ENCODE measurements around the gene GPR146.

The GPR146 gene

GRCh38 chr7:1045069-1046063 lies 1.0 kb downstream of the GPR146 start:
- FAIRE-seq (no peak), DNase-seq (ENCODE audit: insufficient read length, low spot score) (no peak)
- TF ChIP-seq POLR2AphosphoS5 (IDR thresholded peaks at IDR 0.05; ENCODE audit: low read depth, low read length) (no peak), PAX5 (IDR thresholded peaks at IDR 0.05; ENCODE audit: insufficient read depth, low read length, severe bottlenecking) (no peak), SPI1 (IDR thresholded peaks at IDR 0.05; ENCODE audit: low read depth, low read length) (no peak), TAF1 (IDR thresholded peaks at IDR 0.05; ENCODE audit: low read depth, low read length) (no peak), POU2F2 (IDR thresholded peaks at IDR 0.05; ENCODE audit: low read depth, low read length) (no peak), POLR2A (IDR thresholded peaks at IDR 0.05; ENCODE audit: low read depth, low read length) (no peak)

GRCh38 chr7:1046722-1047679 lies 2.7 kb downstream of the GPR146 start:
- FAIRE-seq: no peak
- DNase-seq (ENCODE audit: insufficient read length, low spot score): no peak

GRCh38 chr7:1049006-1049741 lies 4.8 kb downstream of the GPR146 start:
- FAIRE-seq: peak; percentile 9
- TF ChIP-seq SPI1 (IDR thresholded peaks at IDR 0.05; ENCODE audit: low read depth, low read length) (peak; percentile 34; the same call in 1 of the 2 replicates), POLR2AphosphoS5 (IDR thresholded peaks at IDR 0.05; ENCODE audit: low read depth, low read length) (no peak)
- no peak for DNase-seq (ENCODE audit: insufficient read length, low spot score)

More at GRCh38 chr7:1046722-1047679, 2.7 kb downstream of the GPR146 start:
- TF ChIP-seq POU2F2 (IDR thresholded peaks at IDR 0.05; ENCODE audit: low read depth, low read length) (no peak), TAF1 (IDR thresholded peaks at IDR 0.05; ENCODE audit: low read depth, low read length) (no peak), SPI1 (IDR thresholded peaks at IDR 0.05; ENCODE audit: low read depth, low read length) (no peak), POLR2AphosphoS5 (IDR thresholded peaks at IDR 0.05; ENCODE audit: low read depth, low read length) (no peak), POLR2A (IDR thresholded peaks at IDR 0.05; ENCODE audit: low read depth, low read length) (no peak)

- FAIRE-seq (no peak), DNase-seq (ENCODE audit: insufficient read length, low spot score) (no peak)
- TF ChIP-seq POLR2A (IDR thresholded peaks at IDR 0.05; ENCODE audit: low read depth, low read length) (no peak), POU2F2 (IDR thresholded peaks at IDR 0.05; ENCODE audit: low read depth, low read length) (no peak), TAF1 (IDR thresholded peaks at IDR 0.05; ENCODE audit: low read depth, low read length) (no peak), PAX5 (IDR thresholded peaks at IDR 0.05; ENCODE audit: insufficient read depth, low read length, severe bottlenecking) (no peak), SPI1 (IDR thresholded peaks at IDR 0.05; ENCODE audit: low read depth, low read length) (no peak), POLR2AphosphoS5 (IDR thresholded peaks at IDR 0.05; ENCODE audit: low read depth, low read length) (no peak)
Observed at GRCh38 chr7:1049801-1050200, 5.5 kb downstream of the GPR146 start.

- FAIRE-seq (no peak), DNase-seq (ENCODE audit: insufficient read length, low spot score) (no peak)
- TF ChIP-seq POLR2AphosphoS5 (IDR thresholded peaks at IDR 0.05; ENCODE audit: low read depth, low read length) (no peak), SPI1 (IDR thresholded peaks at IDR 0.05; ENCODE audit: low read depth, low read length) (no peak), TAF1 (IDR thresholded peaks at IDR 0.05; ENCODE audit: low read depth, low read length) (no peak), POLR2A (IDR thresholded peaks at IDR 0.05; ENCODE audit: low read depth, low read length) (no peak), PAX5 (IDR thresholded peaks at IDR 0.05; ENCODE audit: insufficient read depth, low read length, severe bottlenecking) (no peak), POU2F2 (IDR thresholded peaks at IDR 0.05; ENCODE audit: low read depth, low read length) (no peak)
Observed at GRCh38 chr7:1050254-1050906, 6.0 kb downstream of the GPR146 start.

GRCh38 chr7:1050956-1051690 lies 6.8 kb downstream of the GPR146 start:
- FAIRE-seq (no peak), DNase-seq (ENCODE audit: insufficient read length, low spot score) (no peak)
- TF ChIP-seq POLR2AphosphoS5 (IDR thresholded peaks at IDR 0.05; ENCODE audit: low read depth, low read length) (no peak), POU2F2 (IDR thresholded peaks at IDR 0.05; ENCODE audit: low read depth, low read length) (no peak), PAX5 (IDR thresholded peaks at IDR 0.05; ENCODE audit: insufficient read depth, low read length, severe bottlenecking) (no peak)

GRCh38 chr7:1052031-1052818 lies 7.9 kb downstream of the GPR146 start:
- no peak for DNase-seq (ENCODE audit: insufficient read length, low spot score)
- TF ChIP-seq TAF1 (IDR thresholded peaks at IDR 0.05; ENCODE audit: low read depth, low read length): no peak
- TF ChIP-seq SPI1 (IDR thresholded peaks at IDR 0.05; ENCODE audit: low read depth, low read length): no peak
- TF ChIP-seq POLR2AphosphoS5 (IDR thresholded peaks at IDR 0.05; ENCODE audit: low read depth, low read length): no peak
- TF ChIP-seq POU2F2 (IDR thresholded peaks at IDR 0.05; ENCODE audit: low read depth, low read length): no peak
- TF ChIP-seq POLR2A (IDR thresholded peaks at IDR 0.05; ENCODE audit: low read depth, low read length): no peak
- TF ChIP-seq PAX5 (IDR thresholded peaks at IDR 0.05; ENCODE audit: insufficient read depth, low read length, severe bottlenecking): no peak
- no peak for FAIRE-seq

All from GM12891 (cell line).